HG03354 (cell line): Measurements from ENCODE around the gene KRT222.

Source experiments
- ATAC-seq: cut with Tn5 transposase; IDR thresholded peaks from one replicate; pipeline ENCODE4 v1.9.1; 2021; ENCODE audit warnings: mild to moderate bottlenecking; ENCODE audit not compliant: unreplicated experiment, poor library complexity, severe bottlenecking

The KRT222 gene

GRCh38 chr17:40664582-40665333 lies at the start of gene KRT222:
Gene KRT222, minus strand, starts transcription at chr17:40665177. Its CDS starts 78 bp downstream, at chr17:40665099.
- ATAC-seq = no peak

- ATAC-seq = no peak
Observed at GRCh38 chr17:40714473-40714872, 49.5 kb upstream of the KRT222 start.

GRCh38 chr17:40707745-40708144 lies 42.8 kb upstream of the KRT222 start:
- no peak for ATAC-seq

- no peak for ATAC-seq
Observed at GRCh38 chr17:40705584-40705983, 40.6 kb upstream of the KRT222 start.

- ATAC-seq = no peak
Observed at GRCh38 chr17:40703652-40704051, 38.7 kb upstream of the KRT222 start, which contains the start of gene KRT24. Gene KRT24, minus strand, starts transcription at chr17:40703752. Its CDS starts 59 bp downstream, at chr17:40703693.

- ATAC-seq = no peak
Observed at GRCh38 chr17:40702271-40702670, 37.3 kb upstream of the KRT222 start.

GRCh38 chr17:40699853-40700252 lies 34.9 kb upstream of the KRT222 start:
- ATAC-seq = no peak

GRCh38 chr17:40699371-40699770 lies 34.4 kb upstream of the KRT222 start:
- no peak for ATAC-seq

- ATAC-seq = no peak
Observed at GRCh38 chr17:40697297-40697696, 32.3 kb upstream of the KRT222 start.

- no peak for ATAC-seq
Observed at GRCh38 chr17:40696651-40697072, 31.7 kb upstream of the KRT222 start.

GRCh38 chr17:40695874-40696472 lies 31.0 kb upstream of the KRT222 start:
- ATAC-seq = no peak

- no peak for ATAC-seq
Observed at GRCh38 chr17:40694584-40694983, 29.6 kb upstream of the KRT222 start.

GRCh38 chr17:40687106-40687505 lies 22.1 kb upstream of the KRT222 start:
- no peak for ATAC-seq

- ATAC-seq = no peak
Observed at GRCh38 chr17:40686192-40686591, 21.2 kb upstream of the KRT222 start.

GRCh38 chr17:40680998-40681397 lies 16.0 kb upstream of the KRT222 start:
- ATAC-seq = no peak

GRCh38 chr17:40679523-40679907 lies 14.5 kb upstream of the KRT222 start:
- ATAC-seq = no peak

GRCh38 chr17:40678902-40679522 lies 14.0 kb upstream of the KRT222 start:
- no peak for ATAC-seq

GRCh38 chr17:40675905-40676304 lies 10.9 kb upstream of the KRT222 start:
- ATAC-seq = no peak

GRCh38 chr17:40672654-40673053 lies 7.7 kb upstream of the KRT222 start:
- no peak for ATAC-seq

GRCh38 chr17:40671282-40671681 lies 6.3 kb upstream of the KRT222 start:
- ATAC-seq = no peak

- no peak for ATAC-seq
Observed at GRCh38 chr17:40666331-40666730, 1.4 kb upstream of the KRT222 start.
